Spinal cord (tissue), 10 donors: ENCODE results near the gene ATP10B. TPM values are rescaled to one million over a fixed set of nuclear protein-coding genes. Genes with fewer than 3 reads are reported as not detected.

Experiments used
- DNase-seq, 6 donors: peaks; one replicate each; pipeline versions ENCODE4 v3.0.0 to v3.0.0-alpha.2; 2013 to 2015; ENCODE audit warnings: low spot score in 6 of 6, low read depth in 4 of 6
- H3K27ac ChIP-seq: one replicate; pipeline ENCODE4 v1.5.1; 2013; ENCODE audit warnings: low read depth, low read length, control low read depth
- H3K27me3 ChIP-seq: one replicate; pipeline ENCODE4 v1.6.1; 2013; ENCODE audit warnings: low read length; ENCODE audit not compliant: control insufficient read depth, insufficient read depth
- H3K36me3 ChIP-seq: one replicate; pipeline ENCODE4 v1.6.1; 2013; ENCODE audit warnings: low read length; ENCODE audit not compliant: control insufficient read depth, insufficient read depth
- H3K4me1 ChIP-seq: one replicate; pipeline ENCODE4 v1.6.1; 2013; ENCODE audit warnings: low read length; ENCODE audit not compliant: control insufficient read depth, insufficient read depth
- H3K4me3 ChIP-seq: one replicate; pipeline ENCODE4 v1.5.1; 2013; ENCODE audit warnings: low read depth, low read length, control low read depth
- H3K9me3 ChIP-seq: one replicate; pipeline ENCODE4 v1.6.1; 2013; ENCODE audit warnings: low read length; ENCODE audit not compliant: control insufficient read depth, insufficient read depth
- WGBS: methylation state at CpG from one replicate; pipeline ENCODE4 v1.1.5; 2013; ENCODE audit warnings: missing lambda C conversion rate; ENCODE audit not compliant: insufficient coverage; 5-methylcytosine and 5-hydroxymethylcytosine counted together
- polyA plus RNA-seq, 2 donors: library from polyadenylated mRNA; unstranded; fragments of 120-200 nt; gene quantifications; one replicate each; pipeline ENCODE4 v1.2.1, GENCODE V29; 2013; ENCODE audit not compliant: insufficient read length in 2 of 2
- total RNA-seq, 2 donors: library from RNA; depleted of rRNA in 1 of 2; stranded (reverse); fragments of 120-200 nt in 1 of 2; fragments of >200 nt in 1 of 2; gene quantifications; one replicate each; pipeline versions ENCODE4 v1.2.3 to v1.2.4, GENCODE V29; 2013 to 2014
- donor health status: healthy.

Gene ATP10B
- total and polyA plus RNA-seq, 4 donors, result 3.6 to 9.3 (median 3.9) TPM

DNA sequence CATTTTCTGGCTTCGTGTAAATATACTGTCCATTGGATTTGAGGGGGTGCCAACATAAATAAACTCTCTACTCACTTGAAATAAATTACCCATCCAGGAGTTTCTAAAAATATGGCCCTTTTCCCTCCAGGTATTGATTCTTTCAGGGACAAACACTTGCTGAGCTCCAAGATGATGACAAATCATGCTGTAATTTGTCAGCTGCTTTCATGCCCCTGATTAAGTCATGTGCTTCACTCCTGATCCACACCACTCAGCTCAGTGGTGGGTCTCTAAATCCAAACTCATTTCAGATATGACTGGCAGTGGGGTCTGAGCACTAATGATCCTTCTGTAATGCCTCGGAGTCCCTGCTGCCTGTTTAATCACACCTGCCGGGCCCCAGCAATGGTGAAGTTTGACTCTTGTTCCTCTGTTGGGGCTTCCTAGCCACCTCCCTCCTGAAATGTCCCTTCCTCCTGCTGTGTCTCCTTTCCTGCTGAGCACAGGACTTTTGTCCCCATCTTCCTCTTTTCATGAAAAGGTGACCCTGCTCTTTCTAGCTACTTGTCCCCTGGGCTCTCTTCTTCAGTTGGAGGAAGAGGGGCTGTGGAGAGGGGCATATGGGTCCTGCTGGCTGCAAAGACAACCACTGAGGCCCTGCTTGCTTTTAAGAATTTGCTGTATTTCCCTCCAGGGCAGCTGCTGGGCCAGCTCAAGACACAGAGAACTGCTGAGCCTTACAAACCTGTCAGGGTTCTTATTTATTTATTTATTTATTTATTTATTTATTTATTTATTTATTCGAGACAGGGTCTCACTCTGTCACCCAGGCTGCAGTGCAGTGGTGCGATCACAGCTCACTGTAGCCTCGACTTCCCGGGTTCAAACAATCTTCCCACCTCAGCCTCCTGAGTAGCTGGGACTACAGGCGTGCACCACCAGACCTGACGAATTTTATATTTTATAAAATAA is 200.0 kb downstream of the ATP10B start:
- Histone ChIP-seq H3K27ac (no peak overlapping the region), H3K36me3 (no peaks in the 10 kb centered on the region), H3K9me3 (peaks cover 1% of the 10 kb centered on the region), H3K27me3 (no peaks in the 10 kb centered on the region), H3K4me3 (no peak overlapping the region), H3K4me1 (no peaks in the 10 kb centered on the region)
- WGBS, result 94% methylated on average over 2 of the region's 9 CpGs
- DNase-seq, result peak in 1 of 6 donors; percentile 12

DNA sequence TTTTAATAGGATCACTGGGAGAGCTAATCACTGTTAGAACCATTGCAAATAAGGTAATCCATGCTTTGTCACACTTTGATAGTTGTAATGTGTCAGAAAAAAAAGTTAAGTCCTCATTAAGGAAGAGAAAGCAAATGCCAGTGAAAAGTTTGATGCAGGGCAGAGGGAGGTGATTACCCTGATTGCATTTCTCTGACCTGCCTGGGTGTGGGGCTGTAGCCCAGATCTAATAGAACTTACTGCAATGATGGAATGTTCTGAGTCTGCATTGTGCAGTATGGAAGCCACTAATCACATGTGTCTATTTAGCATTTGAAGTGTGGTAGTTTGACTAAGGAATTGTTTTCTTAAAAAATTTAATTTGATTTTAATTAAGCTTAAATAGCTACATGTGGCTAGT is 202.7 kb downstream of the ATP10B start:
- H3K4me1 ChIP-seq, result no peaks in the 10 kb centered on the region
- DNase-seq, result peak in 1 of 6 donors; percentile 25

DNA sequence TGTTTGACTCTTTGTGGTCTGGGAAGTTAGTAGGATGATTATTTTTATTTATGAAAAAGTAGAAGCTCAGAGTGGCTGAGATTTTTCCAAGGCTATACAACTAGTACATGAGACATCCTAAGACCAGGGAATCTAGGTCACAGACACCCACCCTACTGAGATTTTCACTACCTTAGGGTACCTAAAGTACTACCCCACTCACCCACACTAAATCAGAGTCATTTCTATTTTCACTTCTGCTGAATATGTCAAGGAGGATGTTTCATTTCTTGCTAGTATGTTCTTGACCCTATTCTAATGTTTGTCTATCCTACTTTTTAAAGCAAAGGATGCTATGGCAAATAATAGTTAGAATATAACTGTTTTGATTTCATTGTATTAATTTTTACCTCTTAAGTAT is 206.0 kb downstream of the ATP10B start:
- H3K27ac ChIP-seq, result no peak overlapping the region
- H3K27me3 ChIP-seq, result no peaks in the 10 kb centered on the region
- no peaks in the 10 kb centered on the region for H3K4me1 ChIP-seq
- no peak overlapping the region for H3K4me3 ChIP-seq
- no peak for DNase-seq
- no peaks in the 10 kb centered on the region for H3K9me3 ChIP-seq
- no peaks in the 10 kb centered on the region for H3K36me3 ChIP-seq

More for the DNA sequence above, 202.7 kb downstream of the ATP10B start:
- H3K36me3 ChIP-seq, result no peaks in the 10 kb centered on the region
- no peak overlapping the region for H3K4me3 ChIP-seq
- H3K27me3 ChIP-seq, result no peaks in the 10 kb centered on the region
- H3K9me3 ChIP-seq, result no peaks in the 10 kb centered on the region
- no peak overlapping the region for H3K27ac ChIP-seq

DNA sequence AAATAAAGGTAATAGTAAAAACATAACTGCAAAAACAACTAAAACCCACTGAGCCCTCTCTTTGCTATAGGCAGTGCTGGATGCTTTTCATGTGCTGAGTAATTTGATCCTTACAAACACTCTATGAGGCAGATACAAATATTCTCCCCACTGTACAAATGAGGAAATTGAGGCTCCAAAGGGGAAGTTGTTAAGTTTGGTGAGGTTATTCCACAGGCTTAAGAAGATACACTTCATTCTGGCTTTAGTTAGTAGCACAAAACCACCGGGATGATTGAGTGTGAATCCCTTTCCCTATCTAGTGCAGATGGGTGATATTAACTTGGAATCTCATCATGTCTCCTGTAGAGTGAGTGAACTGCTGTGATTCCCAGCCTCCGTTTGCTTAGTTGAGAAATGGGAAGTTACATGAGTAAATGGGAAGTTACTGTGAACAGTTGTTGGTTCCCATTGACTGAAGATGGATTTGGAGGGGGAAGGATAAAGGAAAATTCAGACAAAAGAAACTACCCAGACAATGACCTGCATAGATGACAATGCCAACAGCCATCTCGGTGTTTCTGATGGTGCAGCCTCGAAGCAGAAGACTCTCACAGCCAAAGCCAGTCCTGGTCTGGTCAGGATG is 208.3 kb downstream of the ATP10B start:
- 100% methylated on average over 2 of the region's 4 CpGs for WGBS
- H3K36me3 ChIP-seq, result no peaks in the 10 kb centered on the region

DNA sequence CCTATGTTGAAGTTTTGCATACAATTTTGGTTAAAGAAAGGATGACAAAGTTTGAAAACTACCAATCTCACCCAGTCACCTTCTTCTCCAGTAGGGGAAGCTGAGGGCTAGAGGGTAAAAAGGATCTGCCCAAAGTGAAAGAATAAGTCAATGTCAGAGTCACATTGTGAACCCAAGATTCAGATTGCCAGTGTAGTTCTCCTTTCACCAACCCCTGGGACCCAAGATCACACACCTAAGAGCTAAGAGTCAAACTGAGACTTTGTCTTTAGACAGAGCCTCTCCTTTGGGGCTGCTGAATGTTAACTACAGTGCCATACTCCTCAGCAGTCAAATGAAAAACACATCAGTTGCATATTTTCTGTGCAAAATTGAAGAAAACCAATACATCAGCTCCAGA is 210.6 kb downstream of the ATP10B start:
- Histone ChIP-seq H3K27me3 (no peaks in the 10 kb centered on the region), H3K36me3 (no peaks in the 10 kb centered on the region), H3K9me3 (no peaks in the 10 kb centered on the region), H3K4me3 (no peak overlapping the region), H3K4me1 (no peaks in the 10 kb centered on the region), H3K27ac (no peak overlapping the region)
- DNase-seq, result no peak

More for the DNA sequence above, 208.3 kb downstream of the ATP10B start:
- Histone ChIP-seq H3K27me3 (no peaks in the 10 kb centered on the region), H3K4me3 (no peak overlapping the region), H3K4me1 (no peaks in the 10 kb centered on the region), H3K9me3 (no peaks in the 10 kb centered on the region), H3K27ac (no peak overlapping the region)
- no peak for DNase-seq

DNA sequence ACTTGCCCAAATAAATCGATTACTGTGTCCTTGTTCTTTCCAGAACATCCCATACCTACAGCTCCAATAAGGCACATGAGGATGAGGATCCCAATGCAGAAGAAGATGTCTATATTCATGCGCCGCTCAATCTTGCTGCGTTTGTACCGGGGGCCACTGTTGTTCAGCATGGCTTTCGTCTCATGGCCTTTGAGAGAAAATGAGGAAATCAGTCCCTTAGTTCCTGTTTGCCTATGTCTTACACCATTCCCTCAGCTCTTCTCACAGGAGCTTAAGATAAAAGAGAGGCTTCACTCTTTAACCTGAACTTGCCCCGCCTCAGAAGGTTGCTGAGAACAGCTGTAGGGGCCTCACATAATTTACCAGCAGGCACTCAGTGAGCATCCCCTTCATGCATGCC is 211.6 kb downstream of the ATP10B start:
- H3K9me3 ChIP-seq, result no peaks in the 10 kb centered on the region
- H3K36me3 ChIP-seq, result no peaks in the 10 kb centered on the region
- no peak overlapping the region for H3K4me3 ChIP-seq
- H3K4me1 ChIP-seq, result no peaks in the 10 kb centered on the region
- DNase-seq, result no peak
- 83% methylated on average over 7 of the region's 7 CpGs for WGBS
- H3K27me3 ChIP-seq, result no peaks in the 10 kb centered on the region
- H3K27ac ChIP-seq, result no peak overlapping the region

DNA sequence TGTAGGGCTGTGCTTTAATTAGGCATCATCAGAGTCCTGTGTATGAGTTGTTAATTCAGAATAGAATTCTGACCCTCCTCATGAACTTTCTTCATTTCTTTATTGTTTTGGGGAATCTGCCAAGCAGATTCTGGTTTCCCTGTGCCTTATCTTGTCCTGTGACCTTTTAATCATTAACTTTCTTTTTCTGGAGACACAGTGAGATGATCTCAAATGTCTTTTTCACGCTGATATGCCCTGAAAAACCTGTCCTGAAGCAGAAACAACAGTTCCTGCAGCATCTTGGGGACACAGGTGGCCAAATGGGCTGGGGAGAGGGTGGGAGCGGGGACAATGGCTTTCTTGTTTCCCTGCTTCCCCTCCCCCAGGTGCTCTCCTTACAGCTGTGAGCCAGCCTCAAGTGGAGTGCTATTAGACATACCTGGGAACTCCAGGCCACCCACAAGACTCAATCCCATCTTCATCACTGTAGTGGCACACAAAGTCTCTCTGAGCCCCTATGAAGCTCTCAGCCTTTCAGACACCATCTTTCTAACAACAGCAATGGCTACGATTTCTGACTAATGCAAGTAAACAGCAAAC is 213.8 kb downstream of the ATP10B start:
- Histone ChIP-seq H3K36me3 (no peaks in the 10 kb centered on the region), H3K27me3 (no peaks in the 10 kb centered on the region), H3K4me3 (no peak overlapping the region), H3K4me1 (no peaks in the 10 kb centered on the region), H3K27ac (no peak overlapping the region), H3K9me3 (no peaks in the 10 kb centered on the region)
- WGBS, result 82% methylated on average over 2 of the region's 3 CpGs
- DNase-seq, result no peak

DNA sequence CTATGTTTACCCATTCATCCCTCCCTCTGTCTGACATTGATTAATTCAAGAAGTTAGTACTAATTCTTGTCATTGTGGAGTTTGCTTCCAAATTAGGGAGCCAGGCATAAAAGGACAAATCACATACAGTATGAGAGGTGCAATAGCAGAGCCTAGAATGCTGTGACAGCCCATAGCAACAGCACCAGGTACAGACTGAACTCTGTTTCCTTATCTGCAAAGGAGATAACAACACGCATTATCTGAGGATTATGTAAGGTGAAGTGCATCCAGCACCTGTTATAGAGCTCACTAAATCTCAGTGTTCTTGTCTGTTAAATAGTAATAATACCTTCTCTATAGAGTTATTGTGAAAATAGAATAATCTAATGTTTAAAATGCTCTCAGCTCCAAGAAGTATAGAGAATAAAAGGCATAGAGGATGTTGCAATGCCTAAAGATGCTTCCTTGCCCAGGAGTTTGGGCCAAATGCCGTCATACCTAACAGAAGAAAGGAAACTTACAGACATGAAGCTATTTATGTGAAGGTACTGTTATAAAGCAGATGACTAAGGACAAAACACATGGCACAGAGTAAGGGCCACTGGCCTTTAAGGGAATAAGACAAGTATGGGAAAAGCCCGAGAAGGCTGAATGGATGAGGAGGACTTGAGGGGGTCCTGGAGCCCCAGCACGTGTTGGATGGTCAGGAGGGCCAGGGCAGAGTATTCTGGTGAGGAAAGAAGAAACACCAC is 214.5 kb downstream of the ATP10B start:
- Histone ChIP-seq H3K4me3 (no peak overlapping the region), H3K27me3 (no peaks in the 10 kb centered on the region), H3K36me3 (no peaks in the 10 kb centered on the region), H3K27ac (no peak overlapping the region), H3K9me3 (no peaks in the 10 kb centered on the region), H3K4me1 (no peaks in the 10 kb centered on the region)
- WGBS, result 100% methylated on average over 1 of the region's 4 CpGs
- no peak for DNase-seq

DNA sequence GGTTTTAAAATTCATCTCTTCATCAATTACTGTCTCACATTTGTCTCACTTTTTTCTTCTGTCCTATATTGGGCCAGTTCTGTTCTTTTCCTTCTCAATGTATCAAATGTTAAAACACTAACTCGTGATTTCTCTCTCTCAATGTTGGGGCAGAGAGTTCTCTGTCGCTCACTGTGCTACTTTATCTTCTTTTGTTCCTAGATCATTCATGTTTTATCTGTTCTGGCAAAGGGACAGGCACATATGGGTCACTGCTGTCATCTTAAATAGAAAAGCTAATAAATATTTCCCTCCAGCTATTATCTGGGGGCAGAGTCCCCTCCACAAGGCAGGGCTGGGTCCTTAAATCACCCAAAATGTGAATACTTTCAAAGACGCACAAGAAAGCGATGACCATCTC is 216.3 kb downstream of the ATP10B start:
- H3K9me3 ChIP-seq, result no peaks in the 10 kb centered on the region
- no CpG with 5 or more reads among the region's 4 CpGs for WGBS
- DNase-seq, result no peak
- no peaks in the 10 kb centered on the region for H3K36me3 ChIP-seq
- no peak overlapping the region for H3K4me3 ChIP-seq
- H3K27ac ChIP-seq, result no peak overlapping the region
- no peaks in the 10 kb centered on the region for H3K27me3 ChIP-seq
- no peaks in the 10 kb centered on the region for H3K4me1 ChIP-seq
